ENCODE measurements around the gene PCDH11Y. TPM values are rescaled to one million over a fixed set of nuclear protein-coding genes. Genes with fewer than 3 reads are reported as not detected.
"Not testable (repeated sequence)": the region's sequence is repeated elsewhere in the genome, so short reads cannot be mapped to it uniquely, and the experiment has no call there.

Gene PCDH11Y
- under 1 TPM in 1 of 4 donors, not detected in 3; 0.57 TPM for total RNA-seq

- H3K4me3 ChIP-seq; intact Hi-C loops (cut with DNase I); H3K4me1 ChIP-seq; DNase-seq; H3K27ac ChIP-seq; H3K9me3 ChIP-seq; H3K36me3 ChIP-seq: not testable (repeated sequence)
- no CpG with 5 or more reads among the region's 21 CpGs for WGBS, 2 donors
- peaks cover 0 to 30% (median 0%) of the 10 kb centered on the region in 4 donors for H3K27me3 ChIP-seq
Measured at GRCh38 chrY:5000057-5000456, at the start of gene PCDH11Y. PCDH11Y (plus strand) TSS chrY:5000296; CDS start chrY:5057100, 56,804 bp downstream.

- intact Hi-C loops (cut with DNase I); H3K4me3 ChIP-seq; DNase-seq; H3K9me3 ChIP-seq; H3K4me1 ChIP-seq; H3K27me3 ChIP-seq; H3K27ac ChIP-seq; H3K36me3 ChIP-seq: not testable (repeated sequence)
- no CpG with 5 or more reads among the region's 4 CpGs for WGBS, 2 donors
Measured at GRCh38 chrY:4967894-4968293, 32.2 kb upstream of the PCDH11Y start.

GRCh38 chrY:4991743-4992400, 8.2 kb upstream of the PCDH11Y start:
- H3K27ac ChIP-seq; H3K36me3 ChIP-seq; intact Hi-C loops (cut with DNase I); H3K4me3 ChIP-seq; H3K9me3 ChIP-seq; DNase-seq; H3K4me1 ChIP-seq; H3K27me3 ChIP-seq: not testable (repeated sequence)
- 14% methylated on average over 1 of the region's 8 CpGs; no CpG with 5 or more reads in 1 of the 2 donors for WGBS, 2 donors

GRCh38 chrY:4994892-4995291, 5.2 kb upstream of the PCDH11Y start:
- intact Hi-C loops (cut with DNase I); H3K4me1 ChIP-seq: not testable (repeated sequence)

GRCh38 chrY:5002476-5003184, 2.5 kb downstream of the PCDH11Y start:
- DNase-seq; H3K36me3 ChIP-seq; H3K4me3 ChIP-seq; H3K4me1 ChIP-seq; intact Hi-C loops (cut with DNase I); H3K27ac ChIP-seq; H3K9me3 ChIP-seq: not testable (repeated sequence)
- H3K27me3 ChIP-seq: peaks cover 0 to 30% (median 0%) of the 10 kb centered on the region in 4 donors
- 8% methylated on average over 5 of the region's 55 CpGs; no CpG with 5 or more reads in 1 of the 2 donors for WGBS, 2 donors

More at GRCh38 chrY:4994892-4995291, 5.2 kb upstream of the PCDH11Y start:
- not testable (repeated sequence) for H3K36me3 ChIP-seq, H3K27me3 ChIP-seq, H3K4me3 ChIP-seq, DNase-seq, H3K9me3 ChIP-seq, H3K27ac ChIP-seq
- WGBS, 2 donors: 51% methylated on average over 5 of the region's 5 CpGs; no CpG with 5 or more reads in 1 of the 2 donors

GRCh38 chrY:5038972-5039523, 39.0 kb downstream of the PCDH11Y start:
- H3K36me3 ChIP-seq; H3K4me1 ChIP-seq; H3K4me3 ChIP-seq; H3K27me3 ChIP-seq; H3K9me3 ChIP-seq; DNase-seq; H3K27ac ChIP-seq; intact Hi-C loops (cut with DNase I): not testable (repeated sequence)

- H3K4me1 ChIP-seq; H3K9me3 ChIP-seq; DNase-seq; H3K36me3 ChIP-seq; H3K4me3 ChIP-seq; intact Hi-C loops (cut with DNase I); H3K27ac ChIP-seq; H3K27me3 ChIP-seq: not testable (repeated sequence)
- no CpG with 5 or more reads among the region's 3 CpGs for WGBS, 2 donors
Measured at GRCh38 chrY:5083017-5083416, 82.9 kb downstream of the PCDH11Y start.

- H3K4me1 ChIP-seq; H3K36me3 ChIP-seq; H3K4me3 ChIP-seq; H3K9me3 ChIP-seq; H3K27me3 ChIP-seq; intact Hi-C loops (cut with DNase I); DNase-seq; H3K27ac ChIP-seq: not testable (repeated sequence)
- WGBS, 2 donors: 56% methylated on average over 2 of the region's 2 CpGs; no CpG with 5 or more reads in 1 of the 2 donors
Measured at GRCh38 chrY:5182998-5183397, 182.9 kb downstream of the PCDH11Y start.

GRCh38 chrY:5215116-5215515, 215.0 kb downstream of the PCDH11Y start:
- H3K27me3 ChIP-seq; H3K36me3 ChIP-seq; H3K4me1 ChIP-seq; H3K4me3 ChIP-seq; H3K27ac ChIP-seq; intact Hi-C loops (cut with DNase I); H3K9me3 ChIP-seq; DNase-seq: not testable (repeated sequence)
- no CpG with 5 or more reads among the region's 2 CpGs for WGBS, 2 donors

GRCh38 chrY:5324931-5325330, 324.8 kb downstream of the PCDH11Y start:
- H3K9me3 ChIP-seq; H3K27me3 ChIP-seq; H3K36me3 ChIP-seq; H3K4me1 ChIP-seq; H3K27ac ChIP-seq; DNase-seq; intact Hi-C loops (cut with DNase I); H3K4me3 ChIP-seq: not testable (repeated sequence)
- no CpG with 5 or more reads among the region's 7 CpGs for WGBS, 2 donors

GRCh38 chrY:5342220-5342619, 342.1 kb downstream of the PCDH11Y start:
- H3K4me1 ChIP-seq; H3K27ac ChIP-seq; H3K27me3 ChIP-seq; H3K36me3 ChIP-seq; DNase-seq; intact Hi-C loops (cut with DNase I); H3K9me3 ChIP-seq; H3K4me3 ChIP-seq: not testable (repeated sequence)
- 65% methylated on average over 3 of the region's 3 CpGs; no CpG with 5 or more reads in 1 of the 2 donors for WGBS, 2 donors

GRCh38 chrY:5543705-5544104, 543.6 kb downstream of the PCDH11Y start:
- H3K27ac ChIP-seq; intact Hi-C loops (cut with DNase I); H3K9me3 ChIP-seq; H3K27me3 ChIP-seq; H3K36me3 ChIP-seq; DNase-seq; H3K4me1 ChIP-seq; H3K4me3 ChIP-seq: not testable (repeated sequence)

- H3K4me1 ChIP-seq; H3K9me3 ChIP-seq; H3K36me3 ChIP-seq; H3K27ac ChIP-seq; H3K27me3 ChIP-seq; DNase-seq; intact Hi-C loops (cut with DNase I); H3K4me3 ChIP-seq: not testable (repeated sequence)
- 29% methylated on average over 2 of the region's 2 CpGs; no CpG with 5 or more reads in 1 of the 2 donors for WGBS, 2 donors
Measured at GRCh38 chrY:5638589-5638988, 638.5 kb downstream of the PCDH11Y start.

All from esophagus squamous epithelium (tissue), 5 donors.